NT2/D1 (cell line): ENCODE measurements around the gene SIRT3.

Source experiments
- DNase-seq: peaks from one replicate; pipeline ENCODE4 v3.0.0-alpha.2; 2011; ENCODE audit warnings: low read depth, low spot score
- H3K27me3 ChIP-seq: 2 replicates; pipeline ENCODE4 v1.6.0; 2011; ENCODE audit warnings: mild to moderate bottlenecking; ENCODE audit not compliant: insufficient read length, insufficient read depth
- H3K36me3 ChIP-seq: 2 replicates; pipeline ENCODE4 v1.6.1; 2011; ENCODE audit warnings: mild to moderate bottlenecking, low read length, mixed read lengths; ENCODE audit not compliant: insufficient read depth, insufficient read length
- H3K4me1 ChIP-seq: 2 replicates; pipeline ENCODE4 v1.5.1; 2011; ENCODE audit not compliant: insufficient read depth, insufficient read length
- H3K4me3 ChIP-seq: 2 replicates; pipeline ENCODE4 v1.5.1; 2011; ENCODE audit warnings: low read depth; ENCODE audit not compliant: insufficient read length
- H3K9ac ChIP-seq: 2 replicates; pipeline ENCODE4 v1.6.0; 2011; ENCODE audit warnings: low read depth; ENCODE audit not compliant: insufficient read length
- H3K9me3 ChIP-seq: 2 replicates; pipeline ENCODE4 v1.5.1; 2011; ENCODE audit warnings: mild to moderate bottlenecking, low read length; ENCODE audit not compliant: insufficient read depth
- SUZ12 ChIP-seq: IDR thresholded peaks from 2 replicates; pipeline ENCODE4 v1.6.1; 2011; ENCODE audit not compliant: insufficient read length, insufficient read depth; ENCODE audit errors: extremely low read depth
- YY1 ChIP-seq: IDR thresholded peaks from 2 replicates; pipeline ENCODE4 v1.6.1; 2011; ENCODE audit not compliant: insufficient read length, insufficient read depth
- ZNF274 ChIP-seq: IDR thresholded peaks from 2 replicates; pipeline ENCODE4 v1.6.1; 2011; ENCODE audit warnings: mild to moderate bottlenecking, low read depth, low read length

The SIRT3 gene

GRCh38 chr11:282171-282570 is 46.0 kb upstream of the SIRT3 start:
- TF ChIP-seq SUZ12, result no peak
- no peak overlapping the region for H3K4me3 ChIP-seq
- H3K4me1 ChIP-seq, result peaks cover 12% of the 10 kb centered on the region
- no peaks in the 10 kb centered on the region for H3K36me3 ChIP-seq
- DNase-seq, result no peak
- H3K9ac ChIP-seq, result no peak overlapping the region
- peaks cover 16% of the 10 kb centered on the region for H3K27me3 ChIP-seq
- no peaks in the 10 kb centered on the region for H3K9me3 ChIP-seq

GRCh38 chr11:281486-282161 is 45.5 kb upstream of the SIRT3 start:
- Histone ChIP-seq H3K36me3 (no peaks in the 10 kb centered on the region), H3K9ac (peak overlapping the region; percentile 26), H3K9me3 (peaks cover 2% of the 10 kb centered on the region; the same call in 1 of the 2 replicates), H3K27me3 (peaks cover 12% of the 10 kb centered on the region), H3K4me1 (peaks cover 12% of the 10 kb centered on the region), H3K4me3 (no peak overlapping the region)
- no peak for DNase-seq
- no peak for TF ChIP-seq ZNF274
- no peak for TF ChIP-seq SUZ12
- TF ChIP-seq YY1, result no peak

- H3K4me1 ChIP-seq, result peaks cover 12% of the 10 kb centered on the region
- peaks cover 12% of the 10 kb centered on the region for H3K27me3 ChIP-seq
- H3K9me3 ChIP-seq, result peaks cover 9% of the 10 kb centered on the region; the same call in 1 of the 2 replicates
- no peak overlapping the region for H3K4me3 ChIP-seq
- H3K9ac ChIP-seq, result peak overlapping the region; percentile 26
- H3K36me3 ChIP-seq, result no peaks in the 10 kb centered on the region
- TF ChIP-seq SUZ12, result no peak
- TF ChIP-seq YY1, result no peak
- TF ChIP-seq ZNF274, result no peak
- no peak for DNase-seq
These were observed 44.8 kb upstream of the SIRT3 start for GRCh38 chr11:280706-281485.

GRCh38 chr11:279966-280705 is 44.0 kb upstream of the SIRT3 start:
- no peak for DNase-seq
- H3K9ac ChIP-seq, result no peak overlapping the region
- H3K4me3 ChIP-seq, result no peak overlapping the region
- H3K27me3 ChIP-seq, result peaks cover 12% of the 10 kb centered on the region
- peaks cover 10% of the 10 kb centered on the region for H3K4me1 ChIP-seq
- H3K36me3 ChIP-seq, result no peaks in the 10 kb centered on the region
- H3K9me3 ChIP-seq, result peaks cover 9% of the 10 kb centered on the region; the same call in 1 of the 2 replicates
- TF ChIP-seq YY1 (no peak), SUZ12 (no peak), ZNF274 (no peak)

GRCh38 chr11:279040-279965 is 43.2 kb upstream of the SIRT3 start:
- Histone ChIP-seq H3K9me3 (peaks cover 9% of the 10 kb centered on the region; the same call in 1 of the 2 replicates), H3K4me3 (no peak overlapping the region), H3K36me3 (no peaks in the 10 kb centered on the region), H3K4me1 (peaks cover 8% of the 10 kb centered on the region), H3K9ac (no peak overlapping the region), H3K27me3 (peaks cover 12% of the 10 kb centered on the region)
- TF ChIP-seq SUZ12 (no peak), ZNF274 (no peak), YY1 (no peak)
- DNase-seq, result no peak

- Histone ChIP-seq H3K4me1 (peaks cover 4% of the 10 kb centered on the region), H3K9ac (no peak within 1 kb of the TSS), H3K4me3 (no peak within 1 kb of the TSS), H3K27me3 (peaks cover 12% of the 10 kb centered on the region), H3K36me3 (no peaks in the 10 kb centered on the region), H3K9me3 (peaks cover 9% of the 10 kb centered on the region; the same call in 1 of the 2 replicates)
- TF ChIP-seq SUZ12 (no peak), YY1 (no peak), ZNF274 (no peak)
- no peak for DNase-seq
These were observed 42.1 kb upstream of the SIRT3 start, which contains the start of gene NLRP6 for GRCh38 chr11:278001-278951. NLRP6 (plus strand) TSS chr11:278407; CDS start chr11:278570, 163 bp downstream.
